ENCODE results near the gene MAB21L4. TPM values are rescaled to one million over a fixed set of nuclear protein-coding genes. Genes with fewer than 3 reads are reported as not detected.

Gene MAB21L4
- total and polyA plus RNA-seq, 2 of the 8 experiments (the other 6 are each of a cell fraction or from before 2014, with no cell fraction given) = 0.11 TPM; not detected in 1

GRCh38 chr2:240876475-240877251, 19.3 kb downstream of the MAB21L4 start (continued):
- TF ChIP-seq JUND (IDR thresholded peaks at IDR 0.05; ENCODE audit: low read length) = no peak

Measured in H1 (cell line).